Upper lobe of right lung (tissue), 1 donor: ENCODE data around the gene MLF1. TPM values are rescaled to one million over a fixed set of nuclear protein-coding genes. Genes with fewer than 3 reads are reported as not detected.

Source experiments
- ATAC-seq: fragments of 200-7000 bp; cut with Tn5 transposase; one replicate; pipeline ENCODE4 v1.9.1; 2020; ENCODE audit warnings: mild to moderate bottlenecking, moderate library complexity
- DNase-seq: peaks from one replicate; pipeline ENCODE4 v3.0.0-alpha.2; 2020
- H3K27ac ChIP-seq: fragments of 200-600 bp; one replicate; pipeline ENCODE4 v1.8.0; 2022
- H3K27me3 ChIP-seq: fragments of 200-600 bp; one replicate; pipeline ENCODE4 v1.8.0; 2022; ENCODE audit warnings: mild to moderate bottlenecking
- H3K36me3 ChIP-seq: fragments of 200-600 bp; one replicate; pipeline ENCODE4 v1.8.0; 2022
- H3K4me1 ChIP-seq: fragments of 200-600 bp; one replicate; pipeline ENCODE4 v1.8.0; 2022
- H3K4me3 ChIP-seq: fragments of 200-600 bp; one replicate; pipeline ENCODE4 v1.8.0; 2022; ENCODE audit warnings: mild to moderate bottlenecking
- H3K9me3 ChIP-seq: fragments of 200-600 bp; one replicate; pipeline ENCODE4 v1.8.0; 2022
- intact Hi-C: fragments of 100-400 bp; cut with DNase I; formaldehyde crosslinking; loops from one replicate; pipeline ENCODE4 v1.11.0; 2022
- total RNA-seq: library from RNA; stranded (reverse); fragmentation: NEBNext Ultra II Directional; extraction: Animal tissue kit (Norgen Biotek cat#: 25700); gene quantifications from one replicate; pipeline ENCODE4 v1.2.1, GENCODE V29; 2021
- TF ChIP-seq, protein P1 (sequence below): fragments of 200-600 bp; IDR thresholded peaks from one replicate; pipeline ENCODE4 v1.8.0; 2022; ENCODE audit warnings: antibody characterized with exemption
- donor health status: DM: no; HTN: yes; CAD: no; lungs with severe emphysema.

Gene MLF1
- total RNA-seq, 1 donor from 2014 or later, result 7.1 TPM

DNA sequence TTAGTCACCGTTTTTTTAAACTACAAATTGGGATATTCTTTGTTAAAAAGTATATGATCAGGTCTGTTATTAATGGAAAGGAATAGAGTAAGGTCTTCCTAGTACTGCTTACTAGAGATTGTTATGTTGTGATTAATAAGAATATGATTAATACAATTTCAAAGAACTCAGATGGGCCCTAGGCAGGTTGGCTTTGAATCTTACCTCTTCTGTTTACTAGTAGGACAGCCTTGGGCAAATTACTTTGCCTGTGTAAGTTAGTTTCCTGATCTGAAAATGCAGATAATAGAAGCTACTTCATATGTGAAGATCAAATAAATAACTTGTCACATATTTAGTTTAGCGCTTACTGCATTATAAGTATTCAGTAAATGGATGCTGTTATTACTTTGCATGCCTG, 80.2 kb downstream of the MLF1 start:
- H3K4me3 ChIP-seq, result no peak overlapping the region
- TF ChIP-seq, protein P1, sequence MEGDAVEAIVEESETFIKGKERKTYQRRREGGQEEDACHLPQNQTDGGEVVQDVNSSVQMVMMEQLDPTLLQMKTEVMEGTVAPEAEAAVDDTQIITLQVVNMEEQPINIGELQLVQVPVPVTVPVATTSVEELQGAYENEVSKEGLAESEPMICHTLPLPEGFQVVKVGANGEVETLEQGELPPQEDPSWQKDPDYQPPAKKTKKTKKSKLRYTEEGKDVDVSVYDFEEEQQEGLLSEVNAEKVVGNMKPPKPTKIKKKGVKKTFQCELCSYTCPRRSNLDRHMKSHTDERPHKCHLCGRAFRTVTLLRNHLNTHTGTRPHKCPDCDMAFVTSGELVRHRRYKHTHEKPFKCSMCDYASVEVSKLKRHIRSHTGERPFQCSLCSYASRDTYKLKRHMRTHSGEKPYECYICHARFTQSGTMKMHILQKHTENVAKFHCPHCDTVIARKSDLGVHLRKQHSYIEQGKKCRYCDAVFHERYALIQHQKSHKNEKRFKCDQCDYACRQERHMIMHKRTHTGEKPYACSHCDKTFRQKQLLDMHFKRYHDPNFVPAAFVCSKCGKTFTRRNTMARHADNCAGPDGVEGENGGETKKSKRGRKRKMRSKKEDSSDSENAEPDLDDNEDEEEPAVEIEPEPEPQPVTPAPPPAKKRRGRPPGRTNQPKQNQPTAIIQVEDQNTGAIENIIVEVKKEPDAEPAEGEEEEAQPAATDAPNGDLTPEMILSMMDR, result no peak
- peaks cover 6% of the 10 kb centered on the region for H3K4me1 ChIP-seq
- no peaks in the 10 kb centered on the region for H3K27me3 ChIP-seq
- DNase-seq (no peak), ATAC-seq (no peak)
- peaks cover 89% of the 10 kb centered on the region for H3K36me3 ChIP-seq
- intact Hi-C loops, result no loop called here
- no peaks in the 10 kb centered on the region for H3K9me3 ChIP-seq
- no peak overlapping the region for H3K27ac ChIP-seq

DNA sequence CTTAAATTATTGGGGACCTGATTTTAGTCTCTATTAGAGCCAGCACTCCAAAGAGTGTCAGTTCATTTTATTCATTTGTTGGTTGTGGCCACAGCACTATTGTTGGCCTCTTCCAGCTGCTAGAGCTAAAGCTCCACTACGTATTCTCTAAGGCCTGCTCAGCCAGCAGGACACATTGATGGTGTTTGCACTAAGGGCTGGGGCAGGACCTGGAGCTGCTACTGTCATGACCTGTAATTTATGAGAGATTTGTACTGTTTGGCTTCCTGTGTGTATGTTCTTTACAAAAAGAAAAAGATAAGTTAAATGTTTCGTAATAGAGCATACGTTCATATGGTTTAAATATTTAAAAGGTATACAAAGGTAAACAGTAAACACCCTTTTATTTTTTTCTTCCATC, 81.5 kb downstream of the MLF1 start:
- ATAC-seq, result no peak
- H3K9me3 ChIP-seq, result no peaks in the 10 kb centered on the region
- intact Hi-C loops, result no loop called here
- H3K27me3 ChIP-seq, result no peaks in the 10 kb centered on the region
- no peak for DNase-seq
- TF ChIP-seq, protein P1, result no peak
- H3K36me3 ChIP-seq, result peaks cover 94% of the 10 kb centered on the region
- H3K4me3 ChIP-seq, result no peak overlapping the region
- no peaks in the 10 kb centered on the region for H3K4me1 ChIP-seq
- H3K27ac ChIP-seq, result no peak overlapping the region

Other genes with a start within 250 kb of the MLF1 start
- gene GFM1, start 73.3 kb downstream of the MLF1 start, total RNA-seq, result 47.1 TPM
- gene LXN, start 101.5 kb downstream of the MLF1 start, total RNA-seq, result 20.9 TPM
- 41.5 TPM for gene RARRES1, start 161.3 kb downstream of the MLF1 start, total RNA-seq
- 84.5 TPM for gene MFSD1, start 230.9 kb downstream of the MLF1 start, total RNA-seq